Pancreas (tissue), 10 donors: Measurements from ENCODE around the gene TRIM66. TPM values are rescaled to one million over a fixed set of nuclear protein-coding genes. Genes with fewer than 3 reads are reported as not detected.
"Not testable (repeated sequence)": the region's sequence is repeated elsewhere in the genome, so short reads cannot be mapped to it uniquely, and the experiment has no call there.

Experiments
- ATAC-seq, 4 donors: fragments of 200-7000 bp; cut with Tn5 transposase; one replicate each; pipeline versions ENCODE4 v1.8.0 to v1.9.1; 2020; ENCODE audit warnings: mild to moderate bottlenecking in 4 of 4, moderate library complexity in 4 of 4
- DNase-seq, 6 donors: peaks; one replicate each; pipeline ENCODE4 v3.0.0-alpha.2; 2020
- FAIRE-seq: peaks from 2 replicates; lab custom pipeline; 2012; peaks lifted over from hg19 to GRCh38; lab: Jason Lieb, UNC
- H3K27ac ChIP-seq, 4 donors: fragments of 200-600 bp; sonication (generic); 1 replicate in 3 of 4; 2 replicates in 1 of 4; pipeline versions ENCODE4 v1.5.0 to v1.8.0; 2020
- H3K27me3 ChIP-seq, 4 donors: fragments of 200-600 bp; one replicate each; pipeline ENCODE4 v1.8.0; 2021
- H3K36me3 ChIP-seq, 3 donors: fragments of 200-600 bp; sonication (generic) in 1 of 3; one replicate each; pipeline versions ENCODE4 v1.5.0 to v1.8.0; 2020 to 2021
- H3K4me1 ChIP-seq, 3 donors: fragments of 200-600 bp; one replicate each; pipeline ENCODE4 v1.8.0; 2021
- H3K4me3 ChIP-seq, 4 donors: fragments of 200-600 bp; sonication (generic) in 2 of 4; one replicate each; pipeline versions ENCODE4 v1.5.0 to v1.8.0; 2020 to 2021
- H3K9me3 ChIP-seq, 4 donors: fragments of 200-600 bp; one replicate each; pipeline ENCODE4 v1.8.0; 2021
- CTCF ChIP-seq, 4 donors: fragments of 200-600 bp; sonication (generic) in 3 of 4; IDR thresholded peaks; one replicate each; pipeline versions ENCODE4 v1.5.0 to v1.8.0; 2021; ENCODE audit warnings: antibody characterized with exemption in 4 of 4
- WGBS, 2 donors: extraction: QIAGEN DNeasy Blood & Tissue Kit; methylation state at CpG; one replicate each; pipeline ENCODE4 v1.1.7; 2013; 5-methylcytosine and 5-hydroxymethylcytosine counted together
- intact Hi-C, 3 donors: fragments of 100-400 bp; cut with DNase I; formaldehyde crosslinking; loops; one replicate each; pipeline versions ENCODE4 v1.11.1 to v1.14.2; 2022
- polyA plus RNA-seq, 2 donors: library from polyadenylated mRNA; stranded (reverse); fragments of 200-250 nt; gene quantifications; one replicate each; pipeline ENCODE4 v1.2.3, GENCODE V29; 2013
- total RNA-seq, 6 donors: library from RNA; stranded (reverse); fragmentation: NEBNext Ultra II Directional in 4 of 6; extraction: Animal tissue kit (Norgen Biotek cat#: 25700) in 4 of 6; gene quantifications; one replicate each; pipeline versions ENCODE4 v1.2.1 to v1.2.4, GENCODE V29; 2021 to 2023
- donor health status: healthy with polysubstance abuse.
- donor health status: DM: no; HTN: no; CAD: no; lungs with moderate emphysema.
- donor health status: DM: no; HTN: no; CAD: no.
- donor health status: control.
- donor health status: control.
- donor health status: Bipolar disorder and iron deficiency.
- donor health status: DM: yes; HTN: yes; CAD: no.
- donor health status: DM: no; HTN: no; CAD: no.
- donor health status: DM: no; HTN: no; CAD: no.
- donor health status: DM: yes; HTN: yes; CAD: no.

TRIM66 gene
- total and polyA plus RNA-seq, 8 donors = 4.1 to 13.1 (median 9.8) TPM

GRCh38 chr11:8672346-8672745 is 10.1 kb downstream of the TRIM66 start:
- peak overlapping the region in 1 of 4 donors; percentile 48 for H3K27ac ChIP-seq
- FAIRE-seq = no peak
- intact Hi-C loops = no loop called here

GRCh38 chr11:8671651-8672062 is 10.8 kb downstream of the TRIM66 start:
- peak overlapping the region in 2 of 4 donors; percentile 37 to 48 for H3K27ac ChIP-seq
- H3K4me3 ChIP-seq = no peak overlapping the region
- DNase-seq = peak in 4 of 6 donors; percentile 41 to 68 (median 52)
- whole genome bisulfite sequencing, 2 donors = 0 to 30% methylated on average over 1 of the region's 1 CpG
- H3K27me3 ChIP-seq = no peaks in the 10 kb centered on the region
- H3K4me1 ChIP-seq = peaks cover 0 to 4% (median 0%) of the 10 kb centered on the region in 3 donors
- FAIRE-seq = no peak
- intact Hi-C loops = no loop called here
- H3K9me3 ChIP-seq = no peaks in the 10 kb centered on the region
- no peak for TF ChIP-seq CTCF (IDR thresholded peaks at IDR 0.05)
- no peaks in the 10 kb centered on the region for H3K36me3 ChIP-seq
- ATAC-seq = peak; percentile 83 to 92 (median 89)

More at GRCh38 chr11:8672346-8672745, 10.1 kb downstream of the TRIM66 start:
- no peak for TF ChIP-seq CTCF (IDR thresholded peaks at IDR 0.05)
- whole genome bisulfite sequencing, 2 donors = 97 to 98% methylated on average over 2 of the region's 2 CpGs
- Histone ChIP-seq H3K4me1 (peaks cover 0 to 4% (median 0%) of the 10 kb centered on the region in 3 donors), H3K27me3 (no peaks in the 10 kb centered on the region), H3K9me3 (no peaks in the 10 kb centered on the region), H3K36me3 (no peaks in the 10 kb centered on the region), H3K4me3 (no peak overlapping the region)
- ATAC-seq = no peak
- DNase-seq = no peak

GRCh38 chr11:8671193-8671612 is 11.3 kb downstream of the TRIM66 start:
- FAIRE-seq (peak; percentile 75), DNase-seq (peak in 1 of 6 donors; percentile 27)

GRCh38 chr11:8670081-8670480 is 12.4 kb downstream of the TRIM66 start:
- H3K9me3 ChIP-seq, ATAC-seq, H3K27ac ChIP-seq, intact Hi-C loops, H3K4me1 ChIP-seq, H3K36me3 ChIP-seq, DNase-seq, H3K4me3 ChIP-seq, H3K27me3 ChIP-seq, FAIRE-seq: not testable (repeated sequence)
- WGBS, 2 donors = 94 to 95% methylated on average over 6 of the region's 6 CpGs

More at GRCh38 chr11:8671193-8671612, 11.3 kb downstream of the TRIM66 start:
- intact Hi-C loops = no loop called here
- Histone ChIP-seq H3K27ac (peak overlapping the region in 3 of 4 donors; percentile 4 to 48 (median 37)), H3K4me3 (no peak overlapping the region), H3K36me3 (no peaks in the 10 kb centered on the region), H3K27me3 (no peaks in the 10 kb centered on the region), H3K9me3 (no peaks in the 10 kb centered on the region), H3K4me1 (peaks cover 0 to 4% (median 0%) of the 10 kb centered on the region in 3 donors)
- WGBS, 2 donors = 44 to 54% methylated on average over 4 of the region's 4 CpGs
- peak; percentile 59 to 84 (median 76) for ATAC-seq
- TF ChIP-seq CTCF (IDR thresholded peaks at IDR 0.05) = no peak

- FAIRE-seq = no peak
- no peak for TF ChIP-seq CTCF (IDR thresholded peaks at IDR 0.05)
- intact Hi-C loops = no loop called here
- DNase-seq = no peak
- Histone ChIP-seq H3K27me3 (no peaks in the 10 kb centered on the region), H3K4me1 (no peaks in the 10 kb centered on the region), H3K36me3 (no peaks in the 10 kb centered on the region), H3K4me3 (no peak overlapping the region), H3K27ac (no peak overlapping the region), H3K9me3 (no peaks in the 10 kb centered on the region)
- 74 to 75% methylated on average over 1 of the region's 1 CpG for WGBS, 2 donors
- ATAC-seq = no peak
Observed at GRCh38 chr11:8665222-8665621, 17.2 kb downstream of the TRIM66 start.
